SJCRH30 (cell line): ENCODE results near the gene ABCD3. TPM values are rescaled to one million over a fixed set of nuclear protein-coding genes. Genes with fewer than 3 reads are reported as not detected.
"Not testable (repeated sequence)": the region's sequence is repeated elsewhere in the genome, so short reads cannot be mapped to it uniquely, and the experiment has no call there.

Source experiments
- DNase-seq, 2 experiments: peaks; one replicate each; pipeline ENCODE4 v3.0.0-alpha.2; 2015 to 2020
- H3K27ac ChIP-seq: fragments of 250-450 bp; sonication (Bioruptor Pico); 2 replicates; pipeline ENCODE4 v1.5.1; 2020; ENCODE audit warnings: mild to moderate bottlenecking, moderate library complexity
- H3K27me3 ChIP-seq: fragments of 250-450 bp; sonication (Bioruptor Pico); 2 replicates; pipeline ENCODE4 v1.5.1; 2020; ENCODE audit warnings: mild to moderate bottlenecking, moderate library complexity
- H3K36me3 ChIP-seq: fragments of 250-450 bp; sonication (Bioruptor Pico); 2 replicates; pipeline ENCODE4 v1.5.1; 2020; ENCODE audit warnings: mild to moderate bottlenecking, moderate library complexity
- H3K4me1 ChIP-seq: fragments of 250-450 bp; sonication (Bioruptor Pico); 2 replicates; pipeline ENCODE4 v1.5.1; 2020; ENCODE audit warnings: mild to moderate bottlenecking, moderate library complexity
- H3K4me3 ChIP-seq: fragments of 250-450 bp; sonication (Bioruptor Pico); 2 replicates; pipeline ENCODE4 v1.5.1; 2020; ENCODE audit warnings: mild to moderate bottlenecking, moderate library complexity
- H3K9me3 ChIP-seq: fragments of 250-450 bp; sonication (Bioruptor Pico); replicated peaks from 2 replicates; pipeline ENCODE4 v1.5.1; 2020; ENCODE audit warnings: mild to moderate bottlenecking, moderate library complexity
- total RNA-seq: library from RNA; depleted of rRNA; stranded (reverse); fragments of >200 nt; shearing (Covaris generic); gene quantifications from 2 replicates; pipeline ENCODE4 v1.2.3, GENCODE V29; 2014

The ABCD3 gene
- total RNA-seq, 1 experiment from 2014 or later: 53.4 TPM

DNA sequence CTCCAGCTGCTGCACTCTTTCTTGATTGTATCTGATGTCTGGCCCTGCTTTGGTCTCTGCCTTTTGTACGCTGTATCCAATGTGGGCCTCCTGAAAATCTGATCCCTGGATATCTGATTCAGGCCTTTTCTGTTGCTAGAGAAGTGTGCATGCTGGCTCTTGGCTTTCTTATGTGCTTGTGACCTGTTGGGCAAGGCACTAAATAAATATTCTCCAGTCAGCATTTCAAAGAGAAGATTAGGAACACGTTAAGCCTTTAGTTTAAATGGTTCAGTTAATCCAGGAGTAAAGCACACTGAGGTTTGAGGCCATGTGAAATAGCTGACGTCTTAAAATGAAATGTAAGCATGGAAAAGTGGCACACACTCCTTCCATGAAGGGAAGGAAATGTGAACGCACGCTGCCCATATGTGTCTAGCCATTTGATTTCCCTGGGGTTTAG lies 132.6 kb downstream of the ABCD3 start:
- H3K27ac ChIP-seq: peak overlapping the region; percentile 25
- H3K4me3 ChIP-seq: peak overlapping the region; percentile 19

DNA sequence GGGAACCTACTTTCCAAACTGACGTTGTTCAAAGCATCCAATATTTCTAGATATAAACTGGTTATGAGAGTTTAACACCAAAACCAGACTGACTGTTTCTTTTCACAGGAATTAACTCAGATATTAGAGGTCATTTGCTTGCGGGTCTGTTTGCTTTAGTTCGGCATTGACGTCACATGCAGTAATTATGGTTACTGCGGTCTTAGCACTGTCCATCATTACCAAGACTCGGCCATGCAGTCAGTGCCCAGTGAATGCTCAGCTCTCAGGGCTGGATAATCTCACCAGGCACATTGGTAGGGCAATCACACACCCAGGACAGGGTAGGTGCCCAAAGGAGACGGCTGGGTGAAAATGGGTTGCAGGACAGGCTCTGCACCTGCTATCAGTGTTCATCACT lies 133.3 kb downstream of the ABCD3 start:
- Histone ChIP-seq H3K27me3 (no peaks in the 10 kb centered on the region), H3K36me3 (no peaks in the 10 kb centered on the region), H3K4me1 (peaks cover 53% of the 10 kb centered on the region), H3K9me3 (no peaks in the 10 kb centered on the region), H3K27ac (no peak overlapping the region), H3K4me3 (no peak overlapping the region)
- no peak for DNase-seq

More for the DNA sequence above, 132.6 kb downstream of the ABCD3 start:
- no peaks in the 10 kb centered on the region for H3K27me3 ChIP-seq
- H3K4me1 ChIP-seq: peaks cover 53% of the 10 kb centered on the region
- H3K9me3 ChIP-seq: no peaks in the 10 kb centered on the region
- no peaks in the 10 kb centered on the region for H3K36me3 ChIP-seq
- DNase-seq: peak; percentile 47 to 75

DNA sequence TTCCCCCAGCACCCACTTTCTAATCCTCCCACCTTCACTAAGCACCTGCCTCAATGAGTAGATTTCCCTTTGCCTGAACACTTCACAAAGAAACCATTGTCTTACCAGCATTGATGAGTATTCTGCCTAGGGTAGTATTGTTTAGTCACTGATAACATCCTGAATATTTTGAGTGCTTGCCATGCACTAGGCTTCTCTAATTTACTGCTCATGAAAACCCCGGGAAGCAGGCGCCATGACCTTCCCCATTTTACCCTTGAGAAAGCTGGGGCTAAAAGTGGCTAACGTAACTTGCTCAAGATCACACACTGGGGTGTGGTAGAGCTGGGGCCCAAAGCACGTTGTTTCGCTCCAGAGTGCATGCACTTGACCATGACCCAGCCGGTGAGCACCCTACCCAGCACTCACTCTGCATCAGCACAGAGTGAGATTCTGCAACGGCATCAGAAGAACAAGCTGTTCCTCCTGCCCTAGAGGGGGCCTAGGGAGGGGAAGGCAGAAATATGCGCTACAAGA lies 133.9 kb downstream of the ABCD3 start:
- no peak overlapping the region for H3K4me3 ChIP-seq
- H3K27ac ChIP-seq: no peak overlapping the region
- H3K27me3 ChIP-seq: no peaks in the 10 kb centered on the region
- no peaks in the 10 kb centered on the region for H3K36me3 ChIP-seq
- H3K4me1 ChIP-seq: peaks cover 53% of the 10 kb centered on the region
- H3K9me3 ChIP-seq: no peaks in the 10 kb centered on the region
- no peak for DNase-seq

DNA sequence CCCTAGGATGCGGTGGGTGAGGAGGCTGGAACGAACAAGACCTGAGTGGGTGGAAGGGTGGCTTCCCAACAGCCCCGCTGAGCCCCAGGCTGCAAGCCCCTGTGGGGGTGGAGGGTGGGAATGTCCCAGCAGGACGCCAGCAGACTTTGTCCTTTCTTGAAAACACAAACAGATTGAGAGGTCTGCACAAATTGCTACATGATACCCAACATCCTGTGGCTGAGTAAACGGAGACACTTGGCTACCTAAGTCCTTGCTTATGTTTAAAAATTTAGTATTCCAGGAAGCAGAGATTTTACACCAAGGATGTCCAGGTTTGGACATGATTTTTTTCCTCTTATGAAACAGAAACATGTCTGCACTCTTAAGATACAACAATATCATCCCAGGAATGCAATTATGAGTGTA lies 135.1 kb downstream of the ABCD3 start:
- no peaks in the 10 kb centered on the region for H3K27me3 ChIP-seq
- DNase-seq: peak; percentile 40 to 69
- no peaks in the 10 kb centered on the region for H3K36me3 ChIP-seq
- peaks cover 53% of the 10 kb centered on the region for H3K4me1 ChIP-seq
- no peak overlapping the region for H3K4me3 ChIP-seq
- H3K27ac ChIP-seq: no peak overlapping the region
- no peaks in the 10 kb centered on the region for H3K9me3 ChIP-seq

DNA sequence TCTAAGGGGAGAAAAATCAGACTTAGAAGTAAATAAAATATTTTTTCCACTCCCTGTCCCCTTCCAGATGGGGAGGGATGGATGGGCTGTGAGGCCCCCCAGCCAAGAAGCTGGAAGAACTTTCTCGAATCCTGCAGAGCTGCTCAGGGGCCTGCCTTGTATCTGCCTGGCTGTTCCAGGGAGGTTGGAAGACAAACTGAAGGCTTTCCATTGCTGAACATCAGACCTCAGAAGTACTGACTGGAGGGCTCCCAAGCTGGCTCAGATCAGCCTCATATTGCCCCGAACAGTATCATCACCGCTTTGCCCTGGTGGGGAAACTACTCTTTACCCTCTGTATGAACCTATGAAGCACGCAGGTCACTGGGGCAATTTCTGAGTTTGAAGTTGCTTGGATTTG lies 135.7 kb downstream of the ABCD3 start:
- Histone ChIP-seq H3K27me3 (no peaks in the 10 kb centered on the region), H3K27ac (no peak overlapping the region), H3K4me1 (peaks cover 53% of the 10 kb centered on the region)

DNA sequence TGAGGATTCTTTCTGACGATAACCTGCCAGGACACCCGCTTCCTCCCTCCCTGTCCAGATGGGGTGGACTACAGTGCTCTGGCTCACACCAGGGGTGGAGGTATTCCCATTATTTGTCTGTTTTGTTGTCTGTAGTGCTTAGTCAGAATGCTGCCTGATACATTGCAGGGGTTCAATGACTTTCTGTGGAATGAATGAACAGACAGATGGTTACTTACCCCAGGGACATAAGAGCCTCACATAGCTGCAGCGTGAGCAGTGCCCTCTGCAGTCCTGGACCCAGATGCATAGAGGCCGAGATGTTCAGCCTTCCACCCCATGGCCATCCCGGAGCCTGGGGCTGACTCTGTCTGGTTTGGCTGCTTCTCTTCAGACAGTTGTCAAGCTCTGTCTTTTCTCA lies 136.4 kb downstream of the ABCD3 start:
- DNase-seq: no peak
- Histone ChIP-seq H3K9me3 (no peaks in the 10 kb centered on the region), H3K27ac (no peak overlapping the region), H3K36me3 (no peaks in the 10 kb centered on the region), H3K4me3 (no peak overlapping the region), H3K4me1 (peaks cover 52% of the 10 kb centered on the region), H3K27me3 (no peaks in the 10 kb centered on the region)

More for the DNA sequence above, 135.7 kb downstream of the ABCD3 start:
- Histone ChIP-seq H3K9me3 (no peaks in the 10 kb centered on the region), H3K36me3 (no peaks in the 10 kb centered on the region), H3K4me3 (no peak overlapping the region)
- no peak for DNase-seq

DNA sequence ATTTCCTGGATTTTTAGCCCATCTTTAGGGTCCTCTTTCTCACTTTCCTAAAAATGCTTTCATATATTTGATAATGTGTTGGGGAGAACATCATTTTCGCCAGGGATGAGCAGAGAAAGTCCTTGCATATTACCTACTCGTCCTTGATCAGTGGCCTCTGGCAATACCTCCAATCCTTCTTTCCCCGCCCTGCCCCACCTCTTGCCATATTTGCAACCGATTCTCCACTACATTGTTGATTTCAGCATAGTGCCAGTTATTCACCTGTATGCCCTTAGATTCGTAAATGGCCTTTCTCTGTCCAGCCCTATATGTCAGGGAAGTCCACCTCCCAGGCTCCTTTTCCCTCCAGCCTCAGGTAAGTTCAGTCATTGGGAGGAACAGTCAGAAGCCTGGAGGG lies 136.9 kb downstream of the ABCD3 start:
- H3K4me1 ChIP-seq: peaks cover 51% of the 10 kb centered on the region
- H3K27ac ChIP-seq: no peak overlapping the region
- no peak overlapping the region for H3K4me3 ChIP-seq
- no peak for DNase-seq
- H3K9me3 ChIP-seq: no peaks in the 10 kb centered on the region
- no peaks in the 10 kb centered on the region for H3K27me3 ChIP-seq
- H3K36me3 ChIP-seq: no peaks in the 10 kb centered on the region

DNA sequence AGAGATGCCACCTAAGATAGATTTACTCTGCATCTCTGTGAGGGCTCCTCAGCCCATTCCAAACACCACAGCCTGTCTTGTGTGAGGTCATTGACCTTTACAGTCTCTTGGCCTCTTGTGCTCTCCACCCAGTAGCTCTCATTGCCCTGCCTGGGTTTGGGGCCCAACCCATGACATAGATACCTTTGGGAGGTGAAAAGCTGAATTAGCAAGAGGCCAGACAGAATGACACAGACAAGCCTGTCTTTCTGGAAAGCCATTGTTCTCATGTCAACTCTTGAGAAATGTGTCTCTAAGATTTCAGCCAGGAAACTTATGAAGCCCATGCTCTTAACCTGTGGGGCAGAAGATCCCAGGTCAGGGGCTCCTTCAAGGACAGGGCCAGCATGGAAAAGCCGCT lies 141.7 kb downstream of the ABCD3 start:
- Histone ChIP-seq H3K36me3 (no peaks in the 10 kb centered on the region), H3K4me1 (peaks cover 15% of the 10 kb centered on the region; the same call in 1 of the 2 replicates), H3K4me3 (no peak overlapping the region), H3K27me3 (no peaks in the 10 kb centered on the region), H3K27ac (peak overlapping the region; percentile 20; the same call in 1 of the 2 replicates), H3K9me3 (peaks cover 3% of the 10 kb centered on the region; the same call in 1 of the 2 replicates)
- DNase-seq: no peak

DNA sequence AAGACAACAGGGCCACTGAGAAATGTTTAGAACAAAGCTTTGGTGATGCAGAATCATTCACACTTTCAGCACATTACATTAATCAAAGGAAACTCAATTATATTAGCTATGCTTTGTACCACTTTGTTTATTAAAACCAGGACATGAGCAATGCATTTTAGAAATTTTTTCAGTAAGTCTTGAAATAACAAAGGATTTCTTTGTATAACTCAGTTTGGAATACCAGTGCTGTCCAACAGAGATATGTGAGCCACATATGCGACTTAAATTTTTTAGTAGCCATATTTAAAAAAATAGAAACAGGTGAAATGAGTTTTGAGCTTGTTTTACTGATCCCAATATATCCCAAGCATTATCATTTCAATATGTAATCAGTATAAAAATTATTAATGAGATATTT lies 142.1 kb downstream of the ABCD3 start:
- Histone ChIP-seq H3K27ac (peak overlapping the region; percentile 20; the same call in 1 of the 2 replicates), H3K4me3 (no peak overlapping the region), H3K4me1 (peaks cover 15% of the 10 kb centered on the region; the same call in 1 of the 2 replicates), H3K27me3 (no peaks in the 10 kb centered on the region), H3K36me3 (no peaks in the 10 kb centered on the region), H3K9me3 (peaks cover 3% of the 10 kb centered on the region; the same call in 1 of the 2 replicates)
- DNase-seq: no peak

DNA sequence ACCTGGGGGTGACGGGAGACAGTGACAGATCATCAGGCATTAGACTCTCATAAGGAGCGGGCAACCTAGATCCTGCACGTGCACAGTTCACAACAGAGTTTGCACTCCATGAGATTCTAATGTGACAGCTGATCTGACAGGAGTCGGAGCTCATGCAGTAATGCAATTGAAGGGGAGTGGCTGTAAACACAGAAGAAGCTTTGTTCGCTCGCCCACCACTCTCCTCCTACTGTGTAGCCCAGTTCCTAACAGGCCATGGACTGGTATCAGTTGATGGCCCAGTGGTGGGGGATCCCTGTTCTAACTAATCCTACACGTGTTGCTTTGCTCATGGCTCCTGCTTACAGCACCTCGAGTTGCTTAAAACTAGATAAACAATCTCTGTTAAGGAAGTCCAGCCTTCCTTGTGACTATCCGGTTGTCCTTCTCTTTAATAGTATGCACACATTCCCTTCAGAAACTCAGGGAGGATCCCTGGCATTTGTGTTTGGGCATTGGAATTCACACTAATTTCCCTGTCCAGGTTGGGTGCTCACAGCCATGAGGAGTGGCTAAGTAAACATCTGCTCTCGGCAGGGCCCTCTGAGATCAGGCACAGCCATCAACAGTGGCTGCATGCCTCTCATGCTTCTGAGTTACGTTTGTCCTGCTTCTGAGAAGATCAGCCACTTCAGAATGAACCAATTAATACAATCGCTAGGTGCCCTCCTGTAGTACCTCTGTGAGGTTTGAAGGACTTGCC lies 144.5 kb downstream of the ABCD3 start:
- Histone ChIP-seq H3K4me3 (no peak overlapping the region), H3K27me3 (no peaks in the 10 kb centered on the region), H3K4me1 (peaks cover 15% of the 10 kb centered on the region; the same call in 1 of the 2 replicates), H3K9me3 (peaks cover 3% of the 10 kb centered on the region; the same call in 1 of the 2 replicates), H3K27ac (no peak overlapping the region), H3K36me3 (no peaks in the 10 kb centered on the region)
- DNase-seq: no peak

DNA sequence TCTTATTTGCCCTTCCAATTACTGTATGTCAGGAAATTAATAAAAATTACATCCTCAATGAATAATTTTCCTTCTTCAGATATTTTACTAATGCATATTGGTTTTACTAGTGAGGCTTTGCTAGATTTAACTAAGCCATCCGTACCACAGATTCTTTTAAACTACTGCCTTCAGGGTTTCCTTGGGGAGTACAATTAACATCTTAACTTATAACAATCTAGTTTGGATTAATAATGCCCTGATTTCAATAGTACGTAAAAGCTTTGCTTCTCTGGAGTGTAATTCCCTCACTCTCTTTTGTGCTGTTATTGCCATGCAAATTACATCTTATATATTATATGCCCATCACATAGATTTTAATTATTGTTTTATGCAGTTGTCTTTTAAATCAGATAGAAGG lies 147.7 kb downstream of the ABCD3 start:
- no peak overlapping the region for H3K27ac ChIP-seq
- H3K4me1 ChIP-seq: peaks cover 8% of the 10 kb centered on the region; the same call in 1 of the 2 replicates
- H3K9me3 ChIP-seq: peaks cover 3% of the 10 kb centered on the region; the same call in 1 of the 2 replicates
- no peaks in the 10 kb centered on the region for H3K36me3 ChIP-seq
- no peak for DNase-seq
- no peak overlapping the region for H3K4me3 ChIP-seq
- H3K27me3 ChIP-seq: no peaks in the 10 kb centered on the region

DNA sequence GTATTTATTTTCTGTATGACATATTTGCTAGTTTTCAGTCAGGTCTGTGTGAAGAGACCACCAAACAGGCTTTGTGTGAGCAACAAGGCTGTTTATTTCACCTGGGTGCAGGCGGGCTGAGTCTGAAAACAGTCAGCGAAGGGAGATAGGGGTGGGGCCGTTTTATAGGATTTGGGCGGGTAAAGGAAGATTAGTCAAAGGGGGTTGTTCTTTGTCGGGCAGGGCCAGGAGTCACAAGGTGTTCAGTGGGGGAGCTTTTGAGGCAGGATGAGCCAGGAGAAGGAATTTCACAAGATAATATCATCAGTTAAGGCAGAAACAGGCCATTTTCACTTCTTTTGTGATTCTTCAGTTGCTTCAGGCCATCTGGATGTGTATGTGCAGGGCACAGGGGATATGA lies 148.2 kb downstream of the ABCD3 start:
- not testable (repeated sequence) for H3K27me3 ChIP-seq, DNase-seq, H3K27ac ChIP-seq, H3K9me3 ChIP-seq, H3K36me3 ChIP-seq, H3K4me3 ChIP-seq, H3K4me1 ChIP-seq

DNA sequence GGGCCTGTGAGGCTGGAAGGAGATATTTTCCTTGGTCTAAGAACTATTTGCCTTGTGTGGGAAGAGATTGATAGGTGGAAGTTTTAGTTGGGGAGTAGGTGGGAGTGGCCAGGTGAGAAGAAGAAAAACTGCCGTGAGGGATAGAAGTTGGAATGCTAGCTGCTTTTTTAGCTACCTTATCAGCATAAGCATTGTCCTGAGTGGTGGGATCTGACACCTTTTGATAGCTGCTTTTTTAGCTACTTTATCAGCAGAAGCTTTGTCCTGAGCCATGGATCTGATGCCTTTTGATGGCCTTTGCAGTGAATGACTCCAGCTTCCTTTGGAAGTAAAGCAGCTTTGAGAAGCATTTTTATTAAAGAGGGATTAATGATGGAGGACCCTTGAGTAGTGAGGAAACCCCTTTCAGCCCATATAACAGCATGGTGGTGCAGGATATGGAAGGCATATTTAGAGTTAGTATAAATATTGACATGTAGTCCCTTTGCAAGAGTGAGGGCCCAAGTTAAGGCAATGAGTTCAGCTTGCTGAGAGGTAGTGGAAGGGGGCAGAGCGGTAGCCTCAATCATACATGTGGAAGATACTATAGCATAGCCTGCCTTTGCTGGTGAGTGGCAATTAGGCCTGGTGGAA lies 149.9 kb downstream of the ABCD3 start:
- not testable (repeated sequence) for H3K9me3 ChIP-seq, H3K27ac ChIP-seq, H3K27me3 ChIP-seq, H3K4me1 ChIP-seq, H3K4me3 ChIP-seq, DNase-seq, H3K36me3 ChIP-seq
